HepG2 (cell line): ENCODE results near the gene PIM1. TPM values are rescaled to one million over a fixed set of nuclear protein-coding genes. Genes with fewer than 3 reads are reported as not detected.

Source experiments
- CENPX ChIP-seq: sonication (generic); formaldehyde crosslinking; IDR thresholded peaks from 2 replicates; pipeline ENCODE4 v1.9.0; 2021; ENCODE audit warnings: mild to moderate bottlenecking, missing genetic modification reagents, moderate library complexity
- CREB1 ChIP-seq, 2 experiments: fragments of 450-650 bp in 1 of 2; IDR thresholded peaks; 2 replicates each; pipeline ENCODE4 v1.6.1; 2016 to 2017; ENCODE audit warnings: control low read depth in 1 of 2, mild to moderate bottlenecking in 1 of 2, missing compliant biosample characterization in 1 of 2, missing genetic modification characterization in 1 of 2
- FIP1L1 ChIP-seq: fragments of 200-400 bp; formaldehyde crosslinking; IDR thresholded peaks from 2 replicates; pipeline ENCODE4 v1.6.1; 2018; ENCODE audit warnings: low read depth, mild to moderate bottlenecking, low read length, moderate library complexity, borderline replicate concordance; ENCODE audit not compliant: insufficient read depth
- HDAC1 ChIP-seq: sonication (generic); formaldehyde crosslinking; IDR thresholded peaks from 2 replicates; pipeline ENCODE4 v1.5.1; 2020; ENCODE audit warnings: mild to moderate bottlenecking, missing genetic modification reagents
- LCORL ChIP-seq, 2 experiments: fragments of 450-650 bp in 1 of 2; sonication (generic) in 1 of 2; formaldehyde crosslinking in 1 of 2; IDR thresholded peaks; 2 replicates each; pipeline versions ENCODE4 v1.5.0 to v1.6.1; 2017 to 2020; ENCODE audit warnings: antibody characterized with exemption in 1 of 2, missing genetic modification reagents in 1 of 2
- NFE2 ChIP-seq: sonication (generic); formaldehyde crosslinking; IDR thresholded peaks from 2 replicates; pipeline ENCODE4 v1.4.0; 2020; ENCODE audit warnings: missing genetic modification reagents
- PRPF4 ChIP-seq: fragments of 200-400 bp; formaldehyde crosslinking; IDR thresholded peaks from 2 replicates; pipeline ENCODE4 v1.6.1; 2016; ENCODE audit warnings: low read length, low read depth; ENCODE audit not compliant: poor library complexity, severe bottlenecking
- RELA ChIP-seq: sonication (generic); formaldehyde crosslinking; IDR thresholded peaks from 2 replicates; pipeline ENCODE4 v1.4.0; 2020; ENCODE audit warnings: missing genetic modification reagents
- RXRA ChIP-seq: sonication (generic); formaldehyde crosslinking; IDR thresholded peaks from 2 replicates; pipeline ENCODE4 v1.5.1; 2020; ENCODE audit warnings: missing genetic modification reagents
- ZBTB8A ChIP-seq: sonication (generic); formaldehyde crosslinking; IDR thresholded peaks from 2 replicates; pipeline ENCODE4 v1.4.0; 2020; ENCODE audit warnings: mild to moderate bottlenecking, low read depth, missing genetic modification reagents, borderline replicate concordance
- ZFAT ChIP-seq: sonication (generic); formaldehyde crosslinking; conservative IDR thresholded peaks from 2 replicates; pipeline ENCODE4 v1.8.1; 2023; ENCODE audit warnings: missing genetic modification reagents, inconsistent platforms
- ZNF549 ChIP-seq: sonication (generic); formaldehyde crosslinking; IDR thresholded peaks from 2 replicates; pipeline ENCODE4 v1.5.0; 2020; ENCODE audit warnings: missing genetic modification reagents
- ZNF556 ChIP-seq: sonication (generic); formaldehyde crosslinking; IDR thresholded peaks from 2 replicates; pipeline ENCODE4 v1.4.0; 2020; ENCODE audit warnings: mild to moderate bottlenecking, missing genetic modification reagents, borderline replicate concordance
- ZSCAN20 ChIP-seq: sonication (generic); formaldehyde crosslinking; IDR thresholded peaks from 2 replicates; pipeline ENCODE4 v1.4.0; 2020; ENCODE audit warnings: missing genetic modification reagents, mild to moderate bottlenecking, borderline replicate concordance
- polyA plus RNA-seq, 8 experiments: library from polyadenylated mRNA; depleted of rRNA in 3 of 8; stranded (reverse) in 7 of 8; unstranded in 1 of 8; fragments of >200 nt; fragmentation: Illumina TruSeq in 4 of 8; extraction: Trizol in 4 of 8; gene quantifications; 2 replicates each; pipeline versions ENCODE4 v1.2.1 to v1.2.3, GENCODE V29; 2011 to 2016; ENCODE audit warnings: low read depth in 4 of 8, missing spikeins in 1 of 8, mixed read lengths in 1 of 8; ENCODE audit not compliant: insufficient read depth in 1 of 8
- total RNA-seq, 5 experiments: library from RNA; depleted of rRNA; stranded (reverse); fragments of >200 nt; fragmentation: Illumina TruSeq; extraction: Trizol; gene quantifications; 2 replicates each; pipeline ENCODE4 v1.2.3, GENCODE V29; 2016; ENCODE audit warnings: low read depth in 1 of 5
- TF ChIP-seq, protein P1 (sequence below): sonication (generic); formaldehyde crosslinking; IDR thresholded peaks from 2 replicates; pipeline ENCODE4 v1.4.0; 2020; ENCODE audit warnings: missing genetic modification reagents
- TF ChIP-seq, protein P2 (sequence below): IDR thresholded peaks from 2 replicates; pipeline ENCODE4 v1.6.1; 2016; ENCODE audit warnings: mild to moderate bottlenecking
- TF ChIP-seq, protein P3 (sequence below): sonication (generic); formaldehyde crosslinking; IDR thresholded peaks from 2 replicates; pipeline ENCODE4 v1.8.0; 2022; ENCODE audit warnings: mild to moderate bottlenecking, missing genetic modification reagents, borderline replicate concordance
- TF ChIP-seq, protein P4 (sequence below): sonication (generic); formaldehyde crosslinking; IDR thresholded peaks from 2 replicates; pipeline ENCODE4 v1.4.0; 2020; ENCODE audit warnings: missing genetic modification reagents
- TF ChIP-seq, protein P5 (sequence below): sonication (generic); formaldehyde crosslinking; IDR thresholded peaks from 2 replicates; pipeline ENCODE4 v1.4.0; 2020; ENCODE audit warnings: missing genetic modification reagents

The PIM1 gene
- total and polyA plus RNA-seq, 2 of the 13 experiments (the other 11 are each of a cell fraction or from before 2014, with no cell fraction given): 29.4 to 117 TPM

DNA sequence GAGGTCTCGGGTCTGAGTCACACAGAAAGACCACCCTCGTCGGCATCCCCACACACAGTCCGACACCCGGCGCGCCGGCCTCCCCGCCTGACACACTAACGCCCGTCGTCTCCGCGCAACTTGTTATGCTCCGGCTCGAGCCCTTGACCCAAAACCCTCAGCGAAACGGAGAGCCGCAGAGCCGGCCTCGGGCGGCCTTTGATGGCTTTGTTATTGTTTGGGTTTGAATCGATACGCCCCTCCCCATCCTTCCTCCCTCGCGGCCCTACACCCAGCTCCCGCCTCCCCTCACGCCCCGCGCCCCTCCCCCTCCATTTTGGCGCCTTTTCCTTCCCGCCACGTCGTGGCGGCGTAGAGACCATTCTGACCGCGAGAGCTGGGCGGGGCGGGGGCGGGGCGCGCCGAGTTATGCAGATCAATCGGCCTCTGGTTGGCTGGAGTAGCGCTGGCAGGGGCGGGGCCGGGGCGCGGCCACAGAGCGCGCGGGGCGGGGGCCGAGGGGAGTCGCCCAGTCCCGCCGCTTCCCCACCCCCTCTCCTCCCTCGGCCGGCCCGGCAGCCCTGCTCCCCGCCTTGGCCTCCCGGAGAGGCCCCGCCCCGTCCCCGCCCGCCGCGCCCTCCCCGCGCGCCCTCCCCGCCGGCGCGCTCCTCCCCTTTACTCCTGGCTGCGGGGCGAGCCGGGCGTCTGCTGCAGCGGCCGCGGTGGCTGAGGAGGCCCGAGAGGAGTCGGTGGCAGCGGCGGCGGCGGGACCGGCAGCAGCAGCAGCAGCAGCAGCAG lies at the start of gene PIM1 (continued):
- TF ChIP-seq, protein P1, sequence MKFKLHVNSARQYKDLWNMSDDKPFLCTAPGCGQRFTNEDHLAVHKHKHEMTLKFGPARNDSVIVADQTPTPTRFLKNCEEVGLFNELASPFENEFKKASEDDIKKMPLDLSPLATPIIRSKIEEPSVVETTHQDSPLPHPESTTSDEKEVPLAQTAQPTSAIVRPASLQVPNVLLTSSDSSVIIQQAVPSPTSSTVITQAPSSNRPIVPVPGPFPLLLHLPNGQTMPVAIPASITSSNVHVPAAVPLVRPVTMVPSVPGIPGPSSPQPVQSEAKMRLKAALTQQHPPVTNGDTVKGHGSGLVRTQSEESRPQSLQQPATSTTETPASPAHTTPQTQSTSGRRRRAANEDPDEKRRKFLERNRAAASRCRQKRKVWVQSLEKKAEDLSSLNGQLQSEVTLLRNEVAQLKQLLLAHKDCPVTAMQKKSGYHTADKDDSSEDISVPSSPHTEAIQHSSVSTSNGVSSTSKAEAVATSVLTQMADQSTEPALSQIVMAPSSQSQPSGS: peak; percentile 77; the same call in 1 of the 2 replicates
- TF ChIP-seq PRPF4: no peak
- TF ChIP-seq, protein P2, sequence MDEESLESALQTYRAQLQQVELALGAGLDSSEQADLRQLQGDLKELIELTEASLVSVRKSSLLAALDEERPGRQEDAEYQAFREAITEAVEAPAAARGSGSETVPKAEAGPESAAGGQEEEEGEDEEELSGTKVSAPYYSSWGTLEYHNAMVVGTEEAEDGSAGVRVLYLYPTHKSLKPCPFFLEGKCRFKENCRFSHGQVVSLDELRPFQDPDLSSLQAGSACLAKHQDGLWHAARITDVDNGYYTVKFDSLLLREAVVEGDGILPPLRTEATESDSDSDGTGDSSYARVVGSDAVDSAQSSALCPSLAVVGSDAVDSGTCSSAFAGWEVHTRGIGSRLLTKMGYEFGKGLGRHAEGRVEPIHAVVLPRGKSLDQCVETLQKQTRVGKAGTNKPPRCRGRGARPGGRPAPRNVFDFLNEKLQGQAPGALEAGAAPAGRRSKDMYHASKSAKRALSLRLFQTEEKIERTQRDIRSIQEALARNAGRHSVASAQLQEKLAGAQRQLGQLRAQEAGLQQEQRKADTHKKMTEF (CRISPR knock-in tag): peak; percentile 96
- peak; percentile 98 for TF ChIP-seq RXRA (CRISPR knock-in tag)
- TF ChIP-seq CREB1 (IDR thresholded peaks at IDR 0.05): peak; percentile 66
- TF ChIP-seq CREB1 (CRISPR knock-in tag; IDR thresholded peaks at IDR 0.05): peak; percentile 65; the same call in 1 of the 2 replicates
- TF ChIP-seq, protein P3, sequence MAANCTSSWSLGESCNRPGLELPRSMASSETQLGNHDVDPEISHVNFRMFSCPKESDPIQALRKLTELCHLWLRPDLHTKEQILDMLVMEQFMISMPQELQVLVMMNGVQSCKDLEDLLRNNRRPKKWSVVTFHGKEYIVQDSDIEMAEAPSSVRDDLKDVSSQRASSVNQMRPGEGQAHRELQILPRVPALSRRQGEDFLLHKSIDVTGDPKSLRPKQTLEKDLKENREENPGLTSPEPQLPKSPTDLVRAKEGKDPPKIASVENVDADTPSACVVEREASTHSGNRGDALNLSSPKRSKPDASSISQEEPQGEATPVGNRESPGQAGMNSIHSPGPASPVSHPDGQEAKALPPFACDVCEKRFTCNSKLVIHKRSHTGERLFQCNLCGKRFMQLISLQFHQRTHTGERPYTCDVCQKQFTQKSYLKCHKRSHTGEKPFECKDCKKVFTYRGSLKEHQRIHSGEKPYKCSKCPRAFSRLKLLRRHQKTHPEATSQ: no peak
- TF ChIP-seq, protein P4, sequence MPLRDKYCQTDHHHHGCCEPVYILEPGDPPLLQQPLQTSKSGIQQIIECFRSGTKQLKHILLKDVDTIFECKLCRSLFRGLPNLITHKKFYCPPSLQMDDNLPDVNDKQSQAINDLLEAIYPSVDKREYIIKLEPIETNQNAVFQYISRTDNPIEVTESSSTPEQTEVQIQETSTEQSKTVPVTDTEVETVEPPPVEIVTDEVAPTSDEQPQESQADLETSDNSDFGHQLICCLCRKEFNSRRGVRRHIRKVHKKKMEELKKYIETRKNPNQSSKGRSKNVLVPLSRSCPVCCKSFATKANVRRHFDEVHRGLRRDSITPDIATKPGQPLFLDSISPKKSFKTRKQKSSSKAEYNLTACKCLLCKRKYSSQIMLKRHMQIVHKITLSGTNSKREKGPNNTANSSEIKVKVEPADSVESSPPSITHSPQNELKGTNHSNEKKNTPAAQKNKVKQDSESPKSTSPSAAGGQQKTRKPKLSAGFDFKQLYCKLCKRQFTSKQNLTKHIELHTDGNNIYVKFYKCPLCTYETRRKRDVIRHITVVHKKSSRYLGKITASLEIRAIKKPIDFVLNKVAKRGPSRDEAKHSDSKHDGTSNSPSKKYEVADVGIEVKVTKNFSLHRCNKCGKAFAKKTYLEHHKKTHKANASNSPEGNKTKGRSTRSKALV (CRISPR knock-in tag): peak; percentile 75; the same call in 1 of the 2 replicates
- no peak for TF ChIP-seq RELA (CRISPR knock-in tag)
- TF ChIP-seq ZFAT (CRISPR knock-in tag): no peak
- TF ChIP-seq FIP1L1: no peak
- peak; percentile 90 for TF ChIP-seq LCORL (IDR thresholded peaks at IDR 0.05)
- TF ChIP-seq LCORL (CRISPR knock-in tag; IDR thresholded peaks at IDR 0.05): peak; percentile 79
- TF ChIP-seq CENPX (CRISPR knock-in tag): no peak
- TF ChIP-seq ZBTB8A (CRISPR knock-in tag): no peak
- TF ChIP-seq, protein P5, sequence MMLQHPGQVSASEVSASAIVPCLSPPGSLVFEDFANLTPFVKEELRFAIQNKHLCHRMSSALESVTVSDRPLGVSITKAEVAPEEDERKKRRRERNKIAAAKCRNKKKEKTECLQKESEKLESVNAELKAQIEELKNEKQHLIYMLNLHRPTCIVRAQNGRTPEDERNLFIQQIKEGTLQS (CRISPR knock-in tag): no peak
- TF ChIP-seq ZSCAN20 (CRISPR knock-in tag): no peak; the same call in none of the 2 replicates
- TF ChIP-seq ZNF556 (CRISPR knock-in tag): peak; percentile 24; the same call in 1 of the 2 replicates
- TF ChIP-seq NFE2 (CRISPR knock-in tag): no peak
- no peak for TF ChIP-seq ZNF549 (CRISPR knock-in tag)
- TF ChIP-seq HDAC1 (CRISPR knock-in tag): peak; percentile 73
